Measurements from ENCODE around the gene FCN3.

Gene FCN3

DNA sequence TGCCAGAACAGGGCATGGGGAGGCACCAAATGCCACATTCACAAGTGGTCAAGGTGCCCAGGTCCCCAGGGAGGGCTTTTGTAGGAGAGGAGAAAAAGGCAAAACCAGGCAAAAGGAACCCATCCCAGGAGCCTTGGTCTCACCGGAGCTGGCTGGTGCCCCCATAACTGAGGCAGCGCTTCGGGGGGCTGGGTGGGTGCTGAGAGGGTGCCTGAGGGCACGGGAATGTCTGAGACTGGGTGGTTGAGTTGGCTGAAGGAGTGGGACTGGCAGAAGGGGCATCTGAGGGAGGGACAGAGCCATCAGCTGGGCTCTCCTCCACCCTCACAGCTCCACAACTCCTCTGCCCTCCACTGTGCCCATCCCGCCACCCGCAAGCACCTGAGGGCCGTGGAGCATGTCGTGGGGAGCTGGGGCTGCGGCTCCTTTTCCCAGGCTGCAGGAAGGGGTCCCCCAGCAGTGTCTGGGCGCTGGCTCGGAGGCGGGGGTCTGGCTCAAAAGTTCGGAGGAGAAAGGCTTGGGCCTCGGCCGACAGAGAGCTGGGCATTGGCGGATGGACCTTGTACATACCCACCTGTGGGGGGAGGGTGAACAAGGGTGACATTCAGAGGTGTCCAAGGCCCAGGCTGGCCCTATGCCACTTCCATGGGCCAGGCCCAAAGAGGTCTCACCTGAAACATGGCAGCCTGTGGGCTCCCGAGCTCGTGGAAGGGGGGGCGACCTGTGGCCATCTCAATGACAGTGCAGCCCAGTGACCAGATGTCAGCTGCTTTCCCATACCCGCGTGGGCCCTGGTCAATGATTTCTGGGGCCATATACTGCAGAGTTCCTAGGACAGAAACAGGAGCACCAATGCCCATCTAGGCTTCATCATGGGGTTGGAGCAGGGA lies 16.3 kb downstream of the FCN3 start:
- TF ChIP-seq POLR2AphosphoS5 (IDR thresholded peaks at IDR 0.05; ENCODE audit: low read depth, low read length) (no peak), TAF1 (IDR thresholded peaks at IDR 0.05; ENCODE audit: borderline replicate concordance, insufficient read depth, low read length) (no peak)

DNA sequence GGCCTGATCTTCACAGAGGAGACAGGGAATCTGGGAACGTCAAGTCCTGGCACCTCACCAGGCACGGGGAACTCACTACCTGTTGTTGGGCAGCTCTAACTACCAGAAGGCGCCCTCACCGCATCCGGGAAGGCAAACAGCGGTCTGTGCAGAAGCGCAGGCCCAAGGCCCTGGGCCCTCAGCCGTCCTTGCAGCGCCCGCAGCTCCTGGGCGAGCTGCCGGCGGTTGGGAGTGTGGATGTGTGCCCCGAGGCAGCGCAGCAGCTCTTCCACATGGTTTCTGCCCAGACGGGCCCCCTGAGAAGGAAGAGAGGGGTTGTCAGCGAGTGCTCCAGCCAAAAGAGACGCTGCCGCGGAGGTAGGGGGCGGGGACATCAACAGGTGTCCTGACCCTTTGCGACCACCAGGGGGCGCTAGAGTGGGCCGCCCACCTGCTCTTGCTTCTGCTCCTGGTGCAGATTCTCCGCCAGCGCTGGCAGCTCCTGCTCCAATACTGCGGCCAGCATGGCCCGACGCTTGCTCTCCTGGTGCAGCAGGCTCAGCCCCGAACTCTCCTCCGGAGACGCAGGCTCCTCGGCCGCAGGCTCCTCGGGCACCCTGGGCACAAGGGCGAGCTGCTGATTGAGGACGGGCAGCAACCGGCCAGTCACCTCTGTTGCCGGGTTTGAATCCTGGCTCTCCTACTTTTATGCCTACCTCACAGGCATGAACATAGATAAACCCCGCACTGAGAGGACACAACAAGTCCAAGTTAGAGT lies 17.2 kb downstream of the FCN3 start:
- no peak for TF ChIP-seq SIN3A (IDR thresholded peaks at IDR 0.05; ENCODE audit: borderline replicate concordance, insufficient read depth, low read length)
- TF ChIP-seq, protein P1, sequence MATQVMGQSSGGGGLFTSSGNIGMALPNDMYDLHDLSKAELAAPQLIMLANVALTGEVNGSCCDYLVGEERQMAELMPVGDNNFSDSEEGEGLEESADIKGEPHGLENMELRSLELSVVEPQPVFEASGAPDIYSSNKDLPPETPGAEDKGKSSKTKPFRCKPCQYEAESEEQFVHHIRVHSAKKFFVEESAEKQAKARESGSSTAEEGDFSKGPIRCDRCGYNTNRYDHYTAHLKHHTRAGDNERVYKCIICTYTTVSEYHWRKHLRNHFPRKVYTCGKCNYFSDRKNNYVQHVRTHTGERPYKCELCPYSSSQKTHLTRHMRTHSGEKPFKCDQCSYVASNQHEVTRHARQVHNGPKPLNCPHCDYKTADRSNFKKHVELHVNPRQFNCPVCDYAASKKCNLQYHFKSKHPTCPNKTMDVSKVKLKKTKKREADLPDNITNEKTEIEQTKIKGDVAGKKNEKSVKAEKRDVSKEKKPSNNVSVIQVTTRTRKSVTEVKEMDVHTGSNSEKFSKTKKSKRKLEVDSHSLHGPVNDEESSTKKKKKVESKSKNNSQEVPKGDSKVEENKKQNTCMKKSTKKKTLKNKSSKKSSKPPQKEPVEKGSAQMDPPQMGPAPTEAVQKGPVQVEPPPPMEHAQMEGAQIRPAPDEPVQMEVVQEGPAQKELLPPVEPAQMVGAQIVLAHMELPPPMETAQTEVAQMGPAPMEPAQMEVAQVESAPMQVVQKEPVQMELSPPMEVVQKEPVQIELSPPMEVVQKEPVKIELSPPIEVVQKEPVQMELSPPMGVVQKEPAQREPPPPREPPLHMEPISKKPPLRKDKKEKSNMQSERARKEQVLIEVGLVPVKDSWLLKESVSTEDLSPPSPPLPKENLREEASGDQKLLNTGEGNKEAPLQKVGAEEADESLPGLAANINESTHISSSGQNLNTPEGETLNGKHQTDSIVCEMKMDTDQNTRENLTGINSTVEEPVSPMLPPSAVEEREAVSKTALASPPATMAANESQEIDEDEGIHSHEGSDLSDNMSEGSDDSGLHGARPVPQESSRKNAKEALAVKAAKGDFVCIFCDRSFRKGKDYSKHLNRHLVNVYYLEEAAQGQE (IDR thresholded peaks at IDR 0.05; ENCODE audit: insufficient read depth in 1 of 2, low read depth in 2 of 2, low read length in 2 of 2), result no peak
- TF ChIP-seq FOXP2 (optimal IDR thresholded peaks at IDR 0.05; ENCODE audit: borderline replicate concordance, extremely low read depth, extremely low read length, insufficient read depth), result no peak
- no peak for TF ChIP-seq POLR2AphosphoS5 (IDR thresholded peaks at IDR 0.05; ENCODE audit: low read depth, low read length)
- no peak for TF ChIP-seq TAF1 (IDR thresholded peaks at IDR 0.05; ENCODE audit: borderline replicate concordance, insufficient read depth, low read length)

GRCh38 chr1:27356619-27357280 lies 17.9 kb downstream of the FCN3 start:
- TF ChIP-seq POLR2AphosphoS5 (IDR thresholded peaks at IDR 0.05; ENCODE audit: low read depth, low read length) (no peak), SIN3A (IDR thresholded peaks at IDR 0.05; ENCODE audit: borderline replicate concordance, insufficient read depth, low read length) (no peak), FOXP2 (optimal IDR thresholded peaks at IDR 0.05; ENCODE audit: borderline replicate concordance, extremely low read depth, extremely low read length, insufficient read depth) (no peak), TAF1 (IDR thresholded peaks at IDR 0.05; ENCODE audit: borderline replicate concordance, insufficient read depth, low read length) (no peak)
- TF ChIP-seq, protein P1 (IDR thresholded peaks at IDR 0.05; ENCODE audit: insufficient read depth in 1 of 2, low read depth in 2 of 2, low read length in 2 of 2), result no peak

- TF ChIP-seq FOXP2 (optimal IDR thresholded peaks at IDR 0.05; ENCODE audit: borderline replicate concordance, extremely low read depth, extremely low read length, insufficient read depth), result no peak
- TF ChIP-seq, protein P1 (IDR thresholded peaks at IDR 0.05; ENCODE audit: insufficient read depth in 1 of 2, low read depth in 2 of 2, low read length in 2 of 2), result no peak
- no peak for TF ChIP-seq POLR2AphosphoS5 (IDR thresholded peaks at IDR 0.05; ENCODE audit: low read depth, low read length)
- TF ChIP-seq TAF1 (IDR thresholded peaks at IDR 0.05; ENCODE audit: borderline replicate concordance, insufficient read depth, low read length), result no peak
Measured at GRCh38 chr1:27356277-27356618, 18.4 kb downstream of the FCN3 start.

DNA sequence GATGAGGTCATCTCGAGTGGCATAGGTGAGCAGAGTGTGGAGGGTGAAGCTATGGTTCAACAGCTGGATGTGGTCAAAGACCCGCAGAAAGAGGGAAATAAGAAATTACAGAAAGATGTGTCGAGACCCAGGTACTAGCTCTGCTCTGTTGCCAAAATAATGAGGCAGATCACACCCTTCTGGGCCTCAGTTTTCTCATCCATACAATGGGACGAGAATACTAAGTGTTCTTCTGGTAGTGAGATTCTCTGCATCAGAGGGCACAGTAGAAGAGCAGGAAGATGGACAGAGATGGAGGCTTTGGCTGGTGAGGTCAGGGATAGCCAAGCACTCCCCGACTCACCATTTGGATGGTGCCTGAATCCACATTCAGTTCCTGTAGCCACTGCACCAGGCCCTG lies 18.9 kb downstream of the FCN3 start:
- TF ChIP-seq, protein P1 (IDR thresholded peaks at IDR 0.05; ENCODE audit: insufficient read depth in 1 of 2, low read depth in 2 of 2, low read length in 2 of 2), result no peak
- TF ChIP-seq SIN3A (IDR thresholded peaks at IDR 0.05; ENCODE audit: borderline replicate concordance, insufficient read depth, low read length), result no peak
- TF ChIP-seq TAF1 (IDR thresholded peaks at IDR 0.05; ENCODE audit: borderline replicate concordance, insufficient read depth, low read length), result no peak
- TF ChIP-seq POLR2AphosphoS5 (IDR thresholded peaks at IDR 0.05; ENCODE audit: low read depth, low read length), result no peak
- TF ChIP-seq FOXP2 (optimal IDR thresholded peaks at IDR 0.05; ENCODE audit: borderline replicate concordance, extremely low read depth, extremely low read length, insufficient read depth), result no peak

Data from PFSK-1 (cell line).